Measurements from ENCODE around the gene CAMK2B. TPM values are rescaled to one million over a fixed set of nuclear protein-coding genes. Genes with fewer than 3 reads are reported as not detected.

CAMK2B gene
- total RNA-seq, 1 experiment from 2014 or later = not detected

- no peaks in the 10 kb centered on the region for H3K9me3 Mint-ChIP-seq (ENCODE audit: low read depth, unreplicated experiment)
- peaks cover 77% of the 10 kb centered on the region for H3K27me3 Mint-ChIP-seq (ENCODE audit: unreplicated experiment)
- H3K27ac Mint-ChIP-seq (ENCODE audit: unreplicated experiment) = no peak overlapping the region
- intact Hi-C loops (cut with micrococcal nuclease; ENCODE audit: unreplicated experiment) = no loop called here
- H3K36me3 Mint-ChIP-seq (ENCODE audit: insufficient read depth, unreplicated experiment) = no peaks in the 10 kb centered on the region
- DNase-seq = no peak
- TF ChIP-seq CTCF (IDR thresholded peaks at IDR 0.05; ENCODE audit: unreplicated experiment) = no peak
- CTCF ChIA-PET = no interaction called here
- BruUV-seq (replicated peaks) = no TSS peak
- no peaks in the 10 kb centered on the region for H3K4me1 Mint-ChIP-seq (ENCODE audit: low read depth, unreplicated experiment)
- no peak overlapping the region for H3K4me3 Mint-ChIP-seq (ENCODE audit: low read depth, unreplicated experiment)
Observed at GRCh38 chr7:44320141-44320540, 5.3 kb downstream of the CAMK2B start.

GRCh38 chr7:44318332-44318731, 7.1 kb downstream of the CAMK2B start:
- H3K27me3 Mint-ChIP-seq (ENCODE audit: unreplicated experiment) = peaks cover 74% of the 10 kb centered on the region
- intact Hi-C loops (cut with micrococcal nuclease; ENCODE audit: unreplicated experiment) = no loop called here
- H3K36me3 Mint-ChIP-seq (ENCODE audit: insufficient read depth, unreplicated experiment) = no peaks in the 10 kb centered on the region
- no TSS peak for BruUV-seq (replicated peaks)
- CTCF ChIA-PET = no interaction called here
- no peaks in the 10 kb centered on the region for H3K9me3 Mint-ChIP-seq (ENCODE audit: low read depth, unreplicated experiment)
- DNase-seq = no peak
- no peak for TF ChIP-seq CTCF (IDR thresholded peaks at IDR 0.05; ENCODE audit: unreplicated experiment)
- no peaks in the 10 kb centered on the region for H3K4me1 Mint-ChIP-seq (ENCODE audit: low read depth, unreplicated experiment)
- no peak overlapping the region for H3K4me3 Mint-ChIP-seq (ENCODE audit: low read depth, unreplicated experiment)
- H3K27ac Mint-ChIP-seq (ENCODE audit: unreplicated experiment) = no peak overlapping the region

- DNase-seq = no peak
- no TSS peak for BruUV-seq (replicated peaks)
- H3K4me1 Mint-ChIP-seq (ENCODE audit: low read depth, unreplicated experiment) = no peaks in the 10 kb centered on the region
Observed at GRCh38 chr7:44315301-44315903, 10.0 kb downstream of the CAMK2B start.

DNA sequence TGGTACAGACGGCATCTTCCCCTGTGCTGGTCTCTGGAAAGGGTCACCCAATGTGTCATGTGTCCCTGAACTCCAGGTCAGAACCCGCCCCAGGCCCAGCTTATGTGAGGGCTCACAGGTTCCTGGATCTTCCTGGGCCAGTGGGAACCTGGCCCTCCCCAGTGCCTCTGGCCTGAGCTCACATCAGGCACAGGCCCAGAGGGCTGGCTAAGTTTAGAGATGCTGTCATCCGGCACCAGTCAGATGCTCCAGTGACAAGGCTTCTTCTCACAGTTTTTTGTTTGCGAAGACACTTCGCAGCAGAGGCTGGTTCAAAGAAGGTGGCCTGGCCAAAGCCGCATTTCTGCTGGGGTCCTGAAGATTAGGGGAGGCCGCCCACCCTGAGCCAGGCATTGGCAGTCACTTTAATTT, 11.8 kb downstream of the CAMK2B start:
- no peak for DNase-seq
- no TSS peak for BruUV-seq (replicated peaks)

More at GRCh38 chr7:44315301-44315903, 10.0 kb downstream of the CAMK2B start:
- H3K36me3 Mint-ChIP-seq (ENCODE audit: insufficient read depth, unreplicated experiment) = no peaks in the 10 kb centered on the region
- no peak overlapping the region for H3K27ac Mint-ChIP-seq (ENCODE audit: unreplicated experiment)
- no peaks in the 10 kb centered on the region for H3K9me3 Mint-ChIP-seq (ENCODE audit: low read depth, unreplicated experiment)
- CTCF ChIA-PET = no interaction called here
- intact Hi-C loops (cut with micrococcal nuclease; ENCODE audit: unreplicated experiment) = no loop called here
- no peak overlapping the region for H3K4me3 Mint-ChIP-seq (ENCODE audit: low read depth, unreplicated experiment)
- no peak for TF ChIP-seq CTCF (IDR thresholded peaks at IDR 0.05; ENCODE audit: unreplicated experiment)
- H3K27me3 Mint-ChIP-seq (ENCODE audit: unreplicated experiment) = peaks cover 68% of the 10 kb centered on the region

More for the DNA sequence above, 11.8 kb downstream of the CAMK2B start:
- CTCF ChIA-PET = interaction anchor here (0.8 kb wide), 1 partner anchor 23 kb away, joined by 3 read pairs; no protein-coding TSS in a partner anchor
- no peak for TF ChIP-seq CTCF (IDR thresholded peaks at IDR 0.05; ENCODE audit: unreplicated experiment)
- Mint-ChIP-seq H3K36me3 (ENCODE audit: insufficient read depth, unreplicated experiment) (no peaks in the 10 kb centered on the region), H3K27ac (ENCODE audit: unreplicated experiment) (no peak overlapping the region), H3K9me3 (ENCODE audit: low read depth, unreplicated experiment) (no peaks in the 10 kb centered on the region), H3K27me3 (ENCODE audit: unreplicated experiment) (peaks cover 65% of the 10 kb centered on the region), H3K4me3 (ENCODE audit: low read depth, unreplicated experiment) (no peak overlapping the region), H3K4me1 (ENCODE audit: low read depth, unreplicated experiment) (no peaks in the 10 kb centered on the region)
- intact Hi-C loops (cut with micrococcal nuclease; ENCODE audit: unreplicated experiment) = no loop called here

Data from Calu3 (cell line).